ENCODE measurements around the gene PLA2G4E. TPM values are rescaled to one million over a fixed set of nuclear protein-coding genes. Genes with fewer than 3 reads are reported as not detected.

PLA2G4E gene
- total RNA-seq, 4 donors from 2014 or later, result not detected

GRCh38 chr15:41945731-41946130, 75.1 kb downstream of the PLA2G4E start:
- Histone ChIP-seq H3K36me3 (peaks cover 0 to 13% (median 0%) of the 10 kb centered on the region in 3 donors), H3K27me3 (no peaks in the 10 kb centered on the region), H3K4me1 (peaks cover 0 to 46% (median 16%) of the 10 kb centered on the region in 4 donors), H3K9me3 (no peaks in the 10 kb centered on the region), H3K27ac (peak overlapping the region in 3 of 4 donors; percentile 45 to 70 (median 70)), H3K4me3 (no peak overlapping the region)
- no peak for DNase-seq (ENCODE audit: low spot score in 2 of 2)
- WGBS, 2 donors, result 64 to 76% methylated on average over 9 to 11 of the region's 11 CpGs
- TF ChIP-seq EP300 (IDR thresholded peaks at IDR 0.05) (no peak), POLR2A (IDR thresholded peaks at IDR 0.05) (no peak)
- TF ChIP-seq, protein P1, sequence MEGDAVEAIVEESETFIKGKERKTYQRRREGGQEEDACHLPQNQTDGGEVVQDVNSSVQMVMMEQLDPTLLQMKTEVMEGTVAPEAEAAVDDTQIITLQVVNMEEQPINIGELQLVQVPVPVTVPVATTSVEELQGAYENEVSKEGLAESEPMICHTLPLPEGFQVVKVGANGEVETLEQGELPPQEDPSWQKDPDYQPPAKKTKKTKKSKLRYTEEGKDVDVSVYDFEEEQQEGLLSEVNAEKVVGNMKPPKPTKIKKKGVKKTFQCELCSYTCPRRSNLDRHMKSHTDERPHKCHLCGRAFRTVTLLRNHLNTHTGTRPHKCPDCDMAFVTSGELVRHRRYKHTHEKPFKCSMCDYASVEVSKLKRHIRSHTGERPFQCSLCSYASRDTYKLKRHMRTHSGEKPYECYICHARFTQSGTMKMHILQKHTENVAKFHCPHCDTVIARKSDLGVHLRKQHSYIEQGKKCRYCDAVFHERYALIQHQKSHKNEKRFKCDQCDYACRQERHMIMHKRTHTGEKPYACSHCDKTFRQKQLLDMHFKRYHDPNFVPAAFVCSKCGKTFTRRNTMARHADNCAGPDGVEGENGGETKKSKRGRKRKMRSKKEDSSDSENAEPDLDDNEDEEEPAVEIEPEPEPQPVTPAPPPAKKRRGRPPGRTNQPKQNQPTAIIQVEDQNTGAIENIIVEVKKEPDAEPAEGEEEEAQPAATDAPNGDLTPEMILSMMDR (IDR thresholded peaks at IDR 0.05), result no peak

DNA sequence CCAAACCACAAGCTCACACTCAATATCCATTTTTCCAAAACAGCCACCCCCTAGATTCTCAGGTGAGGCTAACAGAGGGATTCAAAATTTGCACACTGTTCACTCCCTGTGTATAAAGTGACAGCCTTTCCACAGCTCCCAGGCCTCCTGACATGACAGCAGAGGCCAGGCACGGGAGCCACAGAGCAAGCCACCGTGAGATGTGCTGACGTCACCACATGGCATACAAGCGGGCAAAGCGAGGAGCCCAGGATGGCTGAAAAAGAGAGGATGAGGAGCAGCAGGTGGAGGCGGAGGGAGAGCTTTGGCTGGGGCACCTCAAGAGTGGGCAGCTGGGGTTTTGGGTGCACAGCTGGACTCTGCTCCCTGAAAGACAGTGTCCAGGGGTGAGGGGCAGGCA, 75.6 kb downstream of the PLA2G4E start:
- TF ChIP-seq POLR2A (IDR thresholded peaks at IDR 0.05), result no peak
- no peak for TF ChIP-seq EP300 (IDR thresholded peaks at IDR 0.05)
- DNase-seq (ENCODE audit: low spot score in 2 of 2), result no peak
- peak overlapping the region in 3 of 4 donors; percentile 45 to 70 (median 70) for H3K27ac ChIP-seq
- peaks cover 0 to 18% (median 0%) of the 10 kb centered on the region in 3 donors for H3K36me3 ChIP-seq
- no peaks in the 10 kb centered on the region for H3K9me3 ChIP-seq
- WGBS, 2 donors, result 79 to 84% methylated on average over 6 of the region's 6 CpGs
- no peaks in the 10 kb centered on the region for H3K27me3 ChIP-seq
- H3K4me3 ChIP-seq, result no peak overlapping the region
- peaks cover 0 to 41% (median 16%) of the 10 kb centered on the region in 4 donors for H3K4me1 ChIP-seq

DNA sequence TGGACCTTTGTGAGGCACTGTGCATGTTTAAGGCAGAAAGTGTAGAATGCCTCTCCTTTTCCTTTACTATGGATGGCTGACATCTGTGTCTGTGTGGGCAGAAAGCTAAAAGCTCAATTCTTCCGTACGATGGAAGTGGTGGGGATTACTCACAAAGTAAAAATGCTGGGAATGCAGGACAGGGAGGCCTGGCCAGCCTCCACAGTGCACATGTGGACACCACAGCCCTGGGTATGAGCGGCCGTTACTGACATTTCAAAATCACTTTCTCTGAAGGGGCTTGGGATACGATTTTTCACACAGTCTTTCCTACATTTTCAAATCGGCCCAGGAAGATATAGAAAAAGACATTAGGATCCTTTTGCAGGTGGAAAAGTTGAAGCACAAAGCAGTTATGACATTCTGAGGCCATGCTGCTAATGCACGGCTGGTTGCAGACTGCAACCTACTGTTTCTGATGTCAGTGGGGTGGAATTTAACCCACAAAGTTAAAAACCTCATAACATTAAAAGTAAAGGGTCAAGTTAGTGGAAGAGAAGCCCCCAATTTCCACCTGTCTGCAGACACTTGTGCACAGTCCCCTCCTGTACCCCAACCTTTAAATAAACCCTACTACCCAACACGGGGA, 76.4 kb downstream of the PLA2G4E start:
- H3K36me3 ChIP-seq, result peaks cover 0 to 22% (median 0%) of the 10 kb centered on the region in 3 donors
- peaks cover 0 to 33% (median 12%) of the 10 kb centered on the region in 4 donors for H3K4me1 ChIP-seq
- peak in 1 of 2 donors; percentile 57 for TF ChIP-seq EP300 (IDR thresholded peaks at IDR 0.05)
- TF ChIP-seq, protein P1 (IDR thresholded peaks at IDR 0.05), result no peak
- DNase-seq (ENCODE audit: low spot score in 2 of 2), result no peak
- no peak overlapping the region for H3K4me3 ChIP-seq
- WGBS, 2 donors, result 25% methylated on average over 8 of the region's 8 CpGs
- H3K9me3 ChIP-seq, result no peaks in the 10 kb centered on the region
- H3K27me3 ChIP-seq, result no peaks in the 10 kb centered on the region
- peak overlapping the region; percentile 23 to 70 (median 56) for H3K27ac ChIP-seq

DNA sequence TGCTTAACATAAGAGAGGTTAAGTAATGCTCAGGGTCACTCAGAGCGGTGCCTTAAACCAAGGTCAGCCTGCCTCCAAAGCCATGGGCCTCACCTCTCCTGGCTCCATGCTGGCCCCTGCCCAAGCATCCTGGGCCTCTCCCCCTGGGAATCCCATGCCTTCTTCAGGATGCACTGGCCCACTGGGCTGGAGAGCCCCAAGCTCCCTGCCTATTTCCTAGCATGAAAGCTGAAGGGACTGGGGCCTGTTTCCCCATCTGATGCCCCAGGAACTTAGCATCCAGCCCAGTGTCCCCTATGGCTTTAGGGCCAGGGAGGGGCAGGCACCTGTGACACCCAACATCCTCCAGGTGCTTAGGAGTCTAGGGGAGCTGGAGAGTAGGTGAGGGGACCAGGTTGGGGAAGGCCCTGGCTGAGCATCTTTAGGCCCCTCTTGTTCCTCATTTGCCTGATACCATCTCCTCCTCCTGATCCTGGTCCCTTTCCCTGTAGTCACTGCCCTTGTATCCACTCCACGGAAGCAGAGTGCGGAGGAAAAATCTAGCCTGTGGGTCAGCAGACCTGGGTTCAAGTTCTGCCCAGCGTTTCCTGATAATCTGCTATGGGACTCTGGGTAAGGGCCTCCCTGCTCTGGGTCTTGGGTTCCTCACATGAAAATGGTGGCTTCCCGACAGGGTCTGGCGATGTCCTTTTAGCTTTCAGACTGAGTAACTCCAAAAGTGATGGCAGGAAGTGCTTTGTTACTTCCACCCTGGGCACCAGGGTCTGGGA, 77.1 kb downstream of the PLA2G4E start:
- 69 to 73% methylated on average over 6 of the region's 6 CpGs for WGBS, 2 donors
- peaks cover 0 to 28% (median 10%) of the 10 kb centered on the region in 4 donors for H3K4me1 ChIP-seq

DNA sequence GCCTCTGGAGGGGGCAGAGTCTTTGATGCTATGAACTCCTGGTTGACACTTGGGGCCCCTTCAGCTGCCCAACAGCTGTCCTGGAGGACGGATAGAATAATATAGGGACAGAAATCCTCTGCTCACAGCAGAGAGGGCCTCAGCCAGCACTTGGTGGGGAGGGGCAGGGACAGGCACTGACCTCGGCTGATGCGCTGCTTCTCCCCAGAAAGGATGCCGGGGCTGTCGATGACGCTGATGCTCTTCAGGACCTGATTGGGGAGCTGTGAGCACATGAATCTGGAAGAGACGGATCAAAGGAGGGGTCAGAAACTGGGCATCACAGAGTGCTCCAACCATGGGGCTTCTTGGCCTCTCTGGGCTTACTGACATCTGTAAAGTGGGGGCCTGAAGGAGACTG, 78.0 kb downstream of the PLA2G4E start:
- H3K4me3 ChIP-seq, result no peak overlapping the region
- H3K4me1 ChIP-seq, result peaks cover 0 to 28% (median 10%) of the 10 kb centered on the region in 4 donors
- no peaks in the 10 kb centered on the region for H3K9me3 ChIP-seq
- no peaks in the 10 kb centered on the region for H3K27me3 ChIP-seq
- peaks cover 0 to 22% (median 0%) of the 10 kb centered on the region in 3 donors for H3K36me3 ChIP-seq
- DNase-seq (ENCODE audit: low spot score in 2 of 2), result no peak
- TF ChIP-seq, protein P1 (IDR thresholded peaks at IDR 0.05), result no peak
- TF ChIP-seq POLR2A (IDR thresholded peaks at IDR 0.05), result no peak
- TF ChIP-seq EP300 (IDR thresholded peaks at IDR 0.05), result no peak
- peak overlapping the region in 2 of 4 donors; percentile 36 to 70 for H3K27ac ChIP-seq
- 81 to 83% methylated on average over 7 of the region's 7 CpGs for WGBS, 2 donors

More for the DNA sequence above, 77.1 kb downstream of the PLA2G4E start:
- no peak for DNase-seq (ENCODE audit: low spot score in 2 of 2)
- Histone ChIP-seq H3K27ac (peak overlapping the region; percentile 23 to 70 (median 56)), H3K9me3 (no peaks in the 10 kb centered on the region), H3K27me3 (no peaks in the 10 kb centered on the region), H3K36me3 (peaks cover 0 to 22% (median 0%) of the 10 kb centered on the region in 3 donors), H3K4me3 (no peak overlapping the region)
- no peak for TF ChIP-seq POLR2A (IDR thresholded peaks at IDR 0.05)
- TF ChIP-seq EP300 (IDR thresholded peaks at IDR 0.05), result no peak
- TF ChIP-seq, protein P1 (IDR thresholded peaks at IDR 0.05), result no peak
